ELR (cell line): ENCODE measurements around the gene ARHGAP26.
"Not testable (repeated sequence)": the region's sequence is repeated elsewhere in the genome, so short reads cannot be mapped to it uniquely, and the experiment has no call there.

ENCODE experiments used
- DNase-seq: peaks from one replicate; pipeline ENCODE4 v3.0.0-alpha.2; 2015; ENCODE audit warnings: low read depth

Gene ARHGAP26

DNA sequence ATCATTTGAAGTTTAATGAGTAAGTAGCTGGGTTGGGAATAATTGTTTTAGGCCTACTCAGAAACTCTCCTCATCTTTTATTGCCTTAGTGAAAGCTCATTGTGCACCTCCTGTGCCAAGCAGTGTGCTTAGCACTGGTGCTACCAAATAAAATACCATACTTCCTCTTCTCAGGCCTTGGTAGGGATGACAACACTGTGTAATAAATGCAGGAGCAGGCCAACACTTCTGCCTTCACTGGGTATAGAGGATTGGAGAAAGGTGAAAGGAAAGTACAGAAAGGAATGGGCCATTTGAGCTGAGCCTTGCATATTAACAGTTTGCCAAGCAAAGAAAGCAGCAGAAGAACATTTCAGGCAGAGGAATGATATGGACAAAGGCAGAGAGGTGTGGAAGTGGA is 347.6 kb downstream of the ARHGAP26 start:
- DNase-seq = no peak

DNA sequence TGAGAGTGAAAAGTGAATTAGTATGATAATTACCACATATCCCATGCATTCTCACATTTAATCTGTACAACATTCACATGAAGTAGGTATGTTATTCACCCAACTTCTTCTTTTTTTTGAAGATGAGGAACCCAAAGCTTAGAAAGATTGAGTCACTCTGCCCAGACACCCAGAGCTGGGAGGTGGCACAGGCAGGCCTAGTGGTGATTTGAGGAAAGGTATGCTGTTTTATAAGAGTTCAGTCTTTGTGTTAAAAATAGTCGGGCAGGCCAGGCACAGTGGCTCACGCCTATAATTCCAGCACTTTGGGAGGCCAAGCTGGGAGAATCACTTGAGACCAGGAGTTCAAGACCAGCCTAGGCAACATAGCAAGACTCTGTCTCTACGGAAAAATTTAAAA is 348.0 kb downstream of the ARHGAP26 start:
- no peak for DNase-seq

DNA sequence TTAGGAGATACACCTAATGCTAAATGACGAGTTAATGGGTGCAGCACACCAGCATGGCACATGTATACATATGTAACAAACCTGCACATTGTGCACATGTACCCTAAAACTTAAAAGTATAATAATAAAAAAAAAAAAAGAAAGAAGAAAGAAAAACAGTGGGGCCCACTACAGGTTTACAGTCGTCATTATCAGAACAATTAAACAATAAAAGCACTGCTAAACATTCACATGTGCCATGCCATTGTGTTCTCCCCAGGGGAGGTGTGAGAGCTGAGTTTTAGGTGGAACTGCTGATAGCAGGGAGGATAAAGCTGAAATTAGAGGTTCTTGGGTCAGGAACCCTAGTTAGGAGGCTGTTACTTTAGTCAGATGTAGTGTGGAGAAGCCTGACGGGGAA is 348.6 kb downstream of the ARHGAP26 start:
- not testable (repeated sequence) for DNase-seq

DNA sequence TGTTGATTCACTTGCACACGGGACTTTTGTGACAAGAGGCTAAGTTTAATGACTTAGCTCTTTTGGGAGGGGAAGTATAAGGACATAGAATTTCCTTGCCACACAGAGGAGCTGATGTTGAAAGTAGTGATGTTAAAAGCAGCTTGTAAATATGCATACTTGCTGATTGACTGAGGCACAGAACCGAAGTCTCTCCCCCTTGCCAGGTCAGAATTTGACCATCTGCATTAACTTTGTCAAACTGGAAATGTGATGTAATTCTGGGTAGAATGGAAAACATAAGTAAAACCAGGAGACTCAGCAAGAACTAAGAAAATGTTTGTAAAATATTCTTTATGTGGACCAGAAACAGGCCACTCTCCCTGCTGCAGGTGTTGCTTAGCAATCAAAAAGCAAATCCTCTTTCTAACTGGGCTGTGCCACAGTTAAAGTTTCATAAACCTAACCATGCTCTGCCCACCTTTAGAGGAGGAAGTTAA is 349.2 kb downstream of the ARHGAP26 start:
- no peak for DNase-seq

DNA sequence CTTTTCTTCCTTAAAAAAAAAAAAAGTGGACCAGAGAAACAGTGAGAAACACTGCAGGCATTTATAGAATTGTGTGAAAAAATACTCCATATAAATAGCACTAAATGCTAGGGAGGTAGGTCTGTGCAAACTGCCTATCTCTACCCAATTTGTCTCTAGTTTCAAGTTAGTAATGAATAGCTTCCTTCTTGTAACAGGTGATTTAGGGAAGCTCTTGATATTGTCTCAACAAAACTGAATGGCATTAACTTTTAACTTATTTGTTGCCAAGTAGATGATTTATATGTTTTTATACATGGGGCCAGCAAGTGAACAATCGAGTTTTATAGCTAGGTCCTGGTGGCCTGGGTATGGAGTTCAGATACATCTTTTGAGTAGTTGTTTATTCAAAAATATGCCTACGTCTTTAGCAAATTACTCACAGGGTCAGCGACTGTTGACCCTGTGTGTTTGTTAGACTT is 349.7 kb downstream of the ARHGAP26 start:
- DNase-seq = no peak

DNA sequence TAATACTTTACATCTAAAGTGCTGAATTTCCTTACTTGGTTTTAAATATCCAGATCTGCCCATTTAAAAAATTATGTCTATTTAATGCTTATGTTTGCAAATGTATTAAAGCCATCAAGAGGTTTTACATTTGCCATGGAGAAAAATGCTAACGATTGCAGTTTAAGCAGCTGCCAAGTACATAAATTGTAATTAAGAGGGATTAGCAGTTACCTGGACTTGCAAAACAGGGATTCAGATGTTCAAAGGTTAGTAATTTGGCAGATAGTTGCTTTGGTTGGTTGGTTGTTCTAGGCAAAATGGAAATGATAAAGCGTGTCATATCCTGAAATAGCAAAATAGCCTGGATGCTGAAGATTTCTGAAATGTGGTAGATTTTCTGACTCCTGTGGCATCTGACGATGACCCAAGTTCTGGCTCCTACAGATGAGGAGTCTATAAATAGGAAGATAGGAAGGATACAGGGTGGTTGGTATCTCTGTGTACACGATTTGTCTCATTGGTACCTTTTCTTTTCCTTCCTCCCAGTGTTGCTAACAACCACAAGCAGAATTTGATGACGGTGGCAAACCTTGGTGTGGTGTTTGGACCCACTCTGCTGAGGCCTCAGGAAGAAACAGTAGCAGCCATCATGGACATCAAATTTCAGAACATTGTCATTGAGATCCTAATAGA is 350.4 kb downstream of the ARHGAP26 start:
- no peak for DNase-seq

DNA sequence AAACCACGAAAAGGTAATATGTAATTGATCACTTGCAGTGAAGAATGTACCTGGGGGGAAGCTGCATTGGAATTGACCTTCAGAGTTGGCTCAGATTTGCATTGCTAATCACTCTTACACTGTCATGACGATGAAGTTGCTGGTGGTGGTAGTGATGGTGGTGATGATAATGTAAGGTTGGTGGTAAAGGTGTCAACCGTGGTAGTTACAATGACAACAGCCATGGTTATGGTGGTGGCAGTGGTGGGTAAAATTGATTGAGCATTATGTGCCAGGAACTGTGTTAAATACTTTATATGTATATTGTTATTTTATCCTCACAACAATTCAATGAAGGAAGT is 350.9 kb downstream of the ARHGAP26 start:
- DNase-seq = no peak

DNA sequence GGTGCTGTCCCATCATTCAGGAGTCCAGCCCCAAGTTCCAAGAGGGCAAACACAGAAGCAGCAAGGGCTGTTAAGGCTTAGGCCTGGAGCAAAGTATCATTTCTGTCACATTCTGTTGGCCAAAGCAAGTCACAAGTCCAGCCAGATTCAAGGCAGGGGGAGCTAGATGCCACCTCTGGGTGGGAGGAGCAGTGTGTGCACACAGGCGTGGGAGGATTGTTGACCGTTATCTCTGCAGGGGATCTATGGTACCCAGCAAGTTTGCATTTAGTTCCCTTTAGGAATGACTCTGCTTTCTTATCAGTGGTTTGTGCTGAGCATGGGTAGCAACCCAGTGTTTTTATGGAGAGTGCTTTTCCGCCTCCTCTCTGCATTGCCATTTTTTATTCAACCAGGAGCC is 354.4 kb downstream of the ARHGAP26 start:
- DNase-seq = no peak

DNA sequence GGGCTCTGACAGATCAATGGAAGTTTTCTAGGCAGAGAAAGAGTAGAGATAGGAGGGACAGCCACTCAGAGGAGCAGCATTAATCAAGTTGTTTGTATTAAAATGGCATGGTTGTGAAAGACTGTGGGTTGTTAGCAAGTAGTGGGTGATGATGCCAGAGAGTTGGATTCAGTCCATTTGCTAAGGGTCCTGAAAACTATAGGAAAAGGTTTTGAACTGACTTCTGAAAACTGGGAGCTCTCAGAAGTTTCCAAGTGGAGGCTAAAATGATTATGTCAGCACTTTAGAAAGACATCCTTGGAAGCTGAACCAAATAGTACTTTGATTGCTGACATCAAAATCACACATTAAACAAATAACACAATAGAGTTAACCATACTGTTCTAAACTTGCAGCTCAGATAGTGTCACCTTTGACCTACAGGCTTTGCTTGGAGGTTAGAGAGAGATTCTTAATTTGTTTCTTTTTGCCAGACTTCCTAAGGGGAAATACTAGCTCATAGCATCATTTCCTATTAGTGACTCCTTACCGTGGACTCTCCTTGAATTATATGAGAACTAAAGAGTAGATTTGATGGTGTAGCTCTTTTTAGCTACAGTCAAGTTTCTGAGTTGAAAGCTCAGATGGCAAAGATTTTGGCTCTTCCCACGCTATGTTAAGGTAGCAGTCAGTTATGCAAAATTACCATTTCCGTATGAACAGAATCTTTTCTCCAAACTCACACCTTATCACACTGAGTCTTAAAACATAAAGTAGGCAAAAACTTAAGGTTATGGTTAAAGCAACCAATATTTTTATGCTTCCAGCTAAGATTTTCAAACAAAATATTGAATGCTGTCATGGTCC is 356.2 kb downstream of the ARHGAP26 start:
- peak; percentile 9 for DNase-seq

DNA sequence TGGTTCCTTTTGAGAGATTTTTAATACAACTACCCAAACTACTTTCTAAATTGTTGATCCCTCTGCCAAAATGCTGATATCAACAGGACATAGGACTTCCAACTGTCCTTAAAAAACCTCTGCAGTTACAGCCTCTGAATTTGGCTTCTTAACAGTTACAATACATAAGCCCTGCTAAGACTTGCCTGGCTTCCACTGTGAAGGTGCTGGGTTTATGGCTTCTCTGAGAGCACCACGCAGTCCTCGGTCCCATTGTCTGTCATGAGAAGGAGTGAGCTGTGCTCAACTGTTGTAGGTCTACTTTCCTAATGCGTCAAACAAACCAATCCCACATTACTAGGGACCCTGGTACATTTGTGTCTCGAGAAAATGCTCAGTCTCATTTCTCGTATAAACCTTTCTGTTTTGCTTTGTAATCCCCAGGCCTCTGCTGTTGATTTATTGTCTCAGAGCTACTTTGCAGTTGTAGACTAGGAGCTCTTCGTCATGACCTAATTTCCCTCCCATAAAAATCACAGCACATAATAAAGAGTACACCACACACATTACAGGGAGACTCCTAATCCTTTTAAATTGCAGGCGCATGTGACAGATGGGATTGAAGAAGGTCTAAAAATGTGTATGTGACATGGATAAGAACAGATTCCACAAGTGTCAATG is 358.4 kb downstream of the ARHGAP26 start:
- DNase-seq = no peak

DNA sequence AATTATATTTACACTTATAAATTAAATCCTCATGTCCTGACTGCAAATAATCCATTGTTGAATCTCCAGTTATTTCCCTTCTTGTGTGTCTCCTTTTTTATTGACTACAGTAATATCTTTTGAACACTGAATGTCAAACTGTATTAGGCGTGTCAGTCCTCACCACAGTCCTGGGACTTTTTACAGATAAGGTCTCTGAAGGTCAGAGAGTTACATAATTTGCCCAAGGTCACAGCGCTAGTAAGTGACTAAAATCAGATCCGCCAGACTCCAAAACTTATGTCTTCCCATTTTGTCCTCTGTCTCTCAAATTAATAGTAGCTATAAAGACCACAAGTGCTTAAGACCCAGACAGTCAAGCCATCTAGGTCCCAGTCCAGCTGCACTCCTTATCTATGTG is 359.0 kb downstream of the ARHGAP26 start:
- no peak for DNase-seq

DNA sequence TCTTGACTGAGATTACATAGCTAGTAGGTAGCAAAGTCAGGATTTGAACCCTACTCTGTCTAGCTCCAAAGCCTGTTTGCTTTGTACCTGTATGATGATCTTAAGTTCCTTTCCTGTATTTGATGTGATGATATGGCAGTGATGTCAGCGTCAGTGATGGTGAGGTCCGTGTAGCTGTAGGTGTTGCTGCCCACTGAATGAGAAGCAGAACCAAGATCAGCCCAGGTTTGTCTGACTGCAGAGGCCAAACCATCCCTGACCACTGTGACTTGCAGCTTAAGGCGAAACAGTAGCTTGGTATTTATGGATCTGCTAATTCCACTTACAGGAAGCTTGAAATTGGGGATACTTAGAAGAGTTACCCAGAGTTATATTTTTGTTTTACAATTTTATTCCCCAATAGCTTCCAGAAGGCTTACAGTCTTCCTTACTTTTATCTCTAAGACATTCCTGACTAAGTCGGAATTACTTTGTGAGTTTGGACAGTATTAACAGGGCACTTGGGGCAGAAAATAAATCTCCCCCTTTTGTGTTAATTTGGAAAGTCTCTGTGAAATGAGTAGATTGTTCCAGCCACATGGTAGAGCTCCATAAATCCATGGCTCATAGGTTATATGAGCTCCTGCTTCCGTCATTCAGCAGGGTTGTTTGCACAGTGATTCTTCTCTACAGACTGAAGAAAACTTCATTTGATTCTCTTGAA is 359.9 kb downstream of the ARHGAP26 start:
- DNase-seq = no peak

DNA sequence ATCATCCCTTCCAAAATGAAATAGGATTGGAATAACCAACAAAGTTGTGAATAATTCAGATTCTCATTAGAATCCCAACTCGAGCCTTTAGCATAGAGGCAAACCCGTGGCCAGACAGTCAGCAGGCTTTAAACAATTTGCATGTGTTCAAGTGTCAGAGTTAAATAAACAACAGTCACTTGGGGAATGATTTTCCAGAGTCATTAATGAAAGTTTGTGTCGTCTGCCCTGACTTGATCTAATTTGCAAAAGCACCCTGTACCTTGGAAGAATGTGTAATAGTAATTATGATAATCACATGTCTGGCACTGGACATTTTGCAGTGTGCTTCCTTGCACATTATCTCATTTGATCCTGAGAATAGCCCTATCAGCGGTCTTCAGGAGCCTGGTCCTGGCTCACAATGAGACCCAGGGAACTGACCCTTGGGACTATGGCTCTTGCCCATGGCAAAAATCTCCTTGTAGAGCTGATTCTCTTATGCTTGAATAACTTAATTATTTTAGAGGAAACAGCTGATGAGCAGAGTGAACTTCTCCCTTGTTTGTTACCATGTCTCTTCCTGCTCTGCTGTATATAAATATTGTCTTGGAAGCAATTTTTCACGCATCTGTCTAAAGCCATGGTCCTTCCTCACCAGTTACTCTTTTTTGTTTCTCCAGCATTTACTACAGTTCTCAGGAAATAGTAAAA is 360.6 kb downstream of the ARHGAP26 start:
- DNase-seq = no peak

DNA sequence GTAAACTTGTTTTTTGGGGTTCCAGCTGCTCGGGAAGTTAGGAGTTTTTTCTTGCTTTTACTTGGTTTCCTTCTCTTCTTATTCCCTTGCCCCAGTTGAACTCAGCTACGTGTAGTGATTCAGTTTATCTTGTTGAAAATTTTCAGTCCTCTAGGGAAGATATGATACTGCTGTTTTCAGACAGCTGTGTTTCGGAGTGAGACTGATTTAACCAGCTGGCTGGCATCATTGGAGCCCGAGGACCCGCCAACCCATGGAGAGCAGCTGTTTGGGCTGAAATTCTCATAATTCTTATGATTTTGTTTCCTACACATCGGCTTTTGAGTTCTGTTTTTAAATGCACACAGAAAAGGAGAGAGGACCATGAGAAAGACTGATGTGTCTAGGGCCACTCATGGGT is 361.8 kb downstream of the ARHGAP26 start:
- no peak for DNase-seq

DNA sequence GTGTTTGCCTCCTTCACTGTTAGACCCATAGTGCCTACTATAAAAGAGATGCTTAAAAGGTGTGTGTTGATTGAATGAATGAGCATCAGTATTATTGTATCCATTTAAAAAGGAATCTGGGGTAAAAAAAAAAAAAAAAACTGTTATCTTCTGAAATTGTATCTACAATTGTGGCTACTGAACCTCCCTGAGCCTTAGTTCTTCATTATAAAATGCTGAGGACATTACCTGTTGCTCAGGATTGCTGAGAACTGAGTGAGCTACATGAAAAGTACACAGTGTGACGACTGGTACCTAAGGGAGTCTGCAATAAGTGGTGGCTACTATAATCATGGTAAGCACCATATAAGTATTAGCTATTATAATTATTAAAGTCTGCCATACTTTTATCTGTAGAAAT is 362.6 kb downstream of the ARHGAP26 start:
- no peak for DNase-seq

DNA sequence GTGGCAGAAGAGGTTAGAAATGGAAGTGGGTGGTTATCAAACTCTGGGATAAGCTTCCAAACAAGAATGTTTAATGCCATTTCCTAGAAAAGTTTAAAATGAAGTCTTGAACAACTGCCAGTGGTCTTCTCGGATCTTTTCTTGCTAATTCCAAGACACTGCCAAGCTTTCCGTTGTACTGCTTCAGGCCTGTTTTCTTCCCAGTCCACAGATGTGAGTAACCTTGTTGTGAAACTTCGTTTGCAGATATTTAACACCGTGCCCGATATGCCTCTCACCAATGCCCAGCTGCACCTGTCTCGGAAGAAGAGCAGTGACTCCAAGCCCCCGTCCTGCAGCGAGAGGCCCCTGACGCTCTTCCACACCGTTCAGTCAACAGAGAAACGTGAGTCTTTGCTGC is 363.5 kb downstream of the ARHGAP26 start:
- DNase-seq = no peak

DNA sequence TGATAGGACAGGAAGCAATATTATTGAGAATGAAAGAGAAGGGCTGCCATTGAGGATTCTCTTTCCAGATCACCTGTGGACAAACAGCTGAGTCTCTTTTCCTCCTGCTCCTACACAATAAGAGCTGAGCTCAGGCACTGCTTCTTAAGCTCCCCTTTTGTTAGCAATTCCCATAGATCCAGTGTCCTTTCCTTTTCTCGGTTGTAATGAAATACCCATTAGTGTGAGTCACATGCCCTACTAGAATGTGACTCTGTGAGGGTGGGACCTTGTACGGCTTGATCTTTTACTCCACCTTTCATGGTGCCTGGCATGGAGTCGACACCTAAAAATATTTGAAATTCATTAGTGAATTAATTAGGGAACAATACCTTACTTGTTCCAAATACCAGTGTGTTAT is 364.1 kb downstream of the ARHGAP26 start:
- peak; percentile 33 for DNase-seq

DNA sequence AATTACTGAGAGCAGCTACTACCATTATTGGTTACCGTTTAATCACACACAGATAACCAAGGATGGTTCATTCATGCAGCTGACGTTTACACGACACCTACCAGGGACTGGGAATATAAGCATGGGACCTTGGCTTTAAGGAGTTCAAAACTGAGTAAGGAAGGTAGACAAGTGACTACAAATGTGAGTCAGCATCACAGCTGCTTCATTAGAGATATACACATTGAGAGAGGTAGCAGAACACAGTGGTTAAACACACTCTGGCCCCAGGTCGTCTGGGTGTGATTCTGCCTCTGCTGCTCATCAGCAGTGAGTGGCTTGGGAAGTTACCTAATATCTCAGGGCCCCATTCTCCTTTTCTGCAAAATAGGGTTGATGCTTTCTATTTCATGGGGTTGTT is 364.7 kb downstream of the ARHGAP26 start:
- DNase-seq = peak; percentile 17

DNA sequence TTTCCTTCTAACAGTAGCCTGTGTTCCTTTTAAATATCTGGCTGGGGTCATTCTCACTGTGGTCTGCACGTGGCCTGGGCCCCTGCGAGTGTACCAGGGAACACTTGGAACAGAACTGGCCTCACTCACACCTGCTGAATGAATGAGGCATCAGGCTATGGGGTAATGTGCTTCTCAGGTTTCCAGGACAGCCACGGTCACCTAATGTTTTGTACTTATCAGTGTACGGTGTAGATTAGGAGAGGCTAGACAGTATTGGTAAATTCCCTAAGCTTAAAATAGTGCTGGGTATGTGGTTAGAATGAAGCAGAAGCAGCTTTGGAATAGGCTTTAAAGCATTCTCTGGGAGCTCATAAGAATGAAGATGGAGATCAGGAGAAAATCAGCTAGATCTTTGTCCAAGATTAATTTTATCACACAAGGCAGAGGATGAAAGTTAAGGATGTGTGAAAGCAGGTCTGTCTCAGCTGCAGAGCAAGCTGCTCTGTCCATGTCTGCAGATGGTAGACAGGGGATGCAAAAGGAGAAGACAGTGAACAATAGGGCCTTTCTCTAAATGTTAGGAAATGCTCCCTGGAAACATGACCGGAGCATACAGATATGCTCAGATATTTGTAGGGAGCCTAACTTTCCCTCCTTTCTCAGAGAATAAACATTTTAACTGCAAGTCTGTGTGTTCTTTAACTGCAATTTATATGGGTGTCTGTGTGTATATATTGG is 365.8 kb downstream of the ARHGAP26 start:
- no peak for DNase-seq

DNA sequence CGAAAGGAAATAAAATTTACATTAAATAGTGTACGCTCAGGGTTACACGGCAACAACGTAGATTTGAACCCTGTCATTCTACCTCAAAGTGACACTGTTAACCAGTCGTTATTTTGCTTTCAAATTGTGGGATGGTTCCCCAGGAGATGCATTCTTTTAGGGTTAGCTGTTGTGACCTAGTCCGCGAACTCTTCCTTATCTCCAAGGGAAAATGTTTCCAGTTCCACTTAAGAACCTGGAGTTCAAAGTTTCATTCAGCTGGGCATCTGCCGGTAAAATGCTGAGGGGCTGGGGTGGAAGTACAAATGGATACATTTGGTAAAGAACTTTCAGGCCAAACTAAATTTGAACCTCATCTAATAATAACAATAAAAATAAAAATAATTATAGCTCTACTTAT is 368.7 kb downstream of the ARHGAP26 start:
- DNase-seq = no peak

DNA sequence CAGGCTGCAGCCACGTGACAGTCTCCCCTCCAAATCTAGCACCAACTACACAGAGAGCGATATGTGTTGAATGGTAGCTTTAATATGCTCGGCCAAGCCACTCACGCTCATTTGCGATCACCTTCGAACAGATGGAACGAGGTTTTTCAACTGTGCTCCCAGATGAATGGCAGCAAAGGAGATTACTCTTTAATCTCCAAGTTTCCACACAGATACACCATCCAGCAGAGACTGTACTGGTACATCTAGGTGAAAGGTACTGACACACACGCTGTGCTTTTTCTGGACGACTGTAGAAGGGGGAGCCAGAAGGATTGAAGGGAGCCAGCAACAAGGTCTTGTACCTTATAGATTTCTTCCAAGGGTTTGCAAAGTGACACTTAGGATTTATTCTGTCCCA is 369.4 kb downstream of the ARHGAP26 start:
- DNase-seq = no peak
